ENCODE results near the gene TBCK.

DNA sequence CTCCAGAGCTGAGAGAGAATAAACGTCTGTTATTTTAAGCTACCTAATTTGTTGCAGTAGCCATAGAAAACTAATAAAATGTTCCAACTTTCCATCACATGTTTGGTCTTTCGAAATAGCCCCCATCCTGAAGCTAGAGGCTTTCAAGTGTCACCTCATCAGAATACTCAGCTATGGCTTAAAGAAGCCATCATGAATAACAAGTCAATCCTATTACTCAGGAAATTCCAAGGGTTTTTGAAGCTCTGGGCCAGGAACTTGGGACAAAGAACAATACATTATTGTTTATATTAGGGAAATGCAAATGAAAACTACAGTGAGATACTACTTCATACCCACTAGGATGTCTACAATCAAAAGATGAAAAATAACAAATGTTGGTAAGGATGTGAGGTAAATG lies 42.2 kb downstream of the TBCK start:
- TF ChIP-seq, protein P1, sequence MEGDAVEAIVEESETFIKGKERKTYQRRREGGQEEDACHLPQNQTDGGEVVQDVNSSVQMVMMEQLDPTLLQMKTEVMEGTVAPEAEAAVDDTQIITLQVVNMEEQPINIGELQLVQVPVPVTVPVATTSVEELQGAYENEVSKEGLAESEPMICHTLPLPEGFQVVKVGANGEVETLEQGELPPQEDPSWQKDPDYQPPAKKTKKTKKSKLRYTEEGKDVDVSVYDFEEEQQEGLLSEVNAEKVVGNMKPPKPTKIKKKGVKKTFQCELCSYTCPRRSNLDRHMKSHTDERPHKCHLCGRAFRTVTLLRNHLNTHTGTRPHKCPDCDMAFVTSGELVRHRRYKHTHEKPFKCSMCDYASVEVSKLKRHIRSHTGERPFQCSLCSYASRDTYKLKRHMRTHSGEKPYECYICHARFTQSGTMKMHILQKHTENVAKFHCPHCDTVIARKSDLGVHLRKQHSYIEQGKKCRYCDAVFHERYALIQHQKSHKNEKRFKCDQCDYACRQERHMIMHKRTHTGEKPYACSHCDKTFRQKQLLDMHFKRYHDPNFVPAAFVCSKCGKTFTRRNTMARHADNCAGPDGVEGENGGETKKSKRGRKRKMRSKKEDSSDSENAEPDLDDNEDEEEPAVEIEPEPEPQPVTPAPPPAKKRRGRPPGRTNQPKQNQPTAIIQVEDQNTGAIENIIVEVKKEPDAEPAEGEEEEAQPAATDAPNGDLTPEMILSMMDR (IDR thresholded peaks at IDR 0.05; ENCODE audit: insufficient read depth, low read depth, low read length), result no peak
- TF ChIP-seq EZH2 (IDR thresholded peaks at IDR 0.05; ENCODE audit: insufficient read depth, low read length), result no peak

Measured in astrocyte (in vitro differentiated cells and primary cell).